WTC11 (cell line): ENCODE measurements around the gene CACNA1C. TPM values are rescaled to one million over a fixed set of nuclear protein-coding genes. Genes with fewer than 3 reads are reported as not detected.

Source experiments
- ATAC-seq: fragments of 200-7000 bp; cut with Tn5 transposase; 2 replicates; pipeline ENCODE4 v1.10.0; 2021; ENCODE audit warnings: mild to moderate bottlenecking, moderate library complexity
- CTCF ChIA-PET: fragments of 300-600 bp; sonication (Branson Sonifier 250); formaldehyde crosslinking; loops from one replicate; lab custom pipeline; 2021; ENCODE audit warnings: antibody characterized with exemption; lab: Charles Lee
- POLR2A ChIA-PET: fragments of 350-600 bp; sonication (Branson Sonifier 250); formaldehyde crosslinking; loops from one replicate; lab custom pipeline; 2021; ENCODE audit warnings: antibody characterized with exemption; lab: Charles Lee
- DNase-seq: peaks from one replicate; pipeline ENCODE4 v3.0.0; 2021; ENCODE audit warnings: low spot score
- H3K27ac Mint-ChIP-seq: 2 replicates; pipeline ENCODE4 v1.8.0; 2021; ENCODE audit warnings: mixed read lengths
- H3K27me3 Mint-ChIP-seq: 2 replicates; pipeline ENCODE4 v1.8.0; 2021; ENCODE audit warnings: low read depth, mild to moderate bottlenecking, moderate library complexity, mixed read lengths
- H3K36me3 Mint-ChIP-seq: 2 replicates; pipeline ENCODE4 v1.8.0; 2021; ENCODE audit warnings: mixed read lengths
- H3K4me1 Mint-ChIP-seq: 2 replicates; pipeline ENCODE4 v1.8.0; 2022; ENCODE audit warnings: mixed read lengths
- H3K4me3 Mint-ChIP-seq: 2 replicates; pipeline ENCODE4 v1.8.0; 2021; ENCODE audit warnings: mild to moderate bottlenecking, moderate library complexity, mixed read lengths
- H3K9me3 Mint-ChIP-seq: 2 replicates; pipeline ENCODE4 v1.8.0; 2021; ENCODE audit warnings: mixed read lengths
- GTF2I ChIP-seq: fragments of 250-450 bp; sonication (Bioruptor Pico); conservative IDR thresholded peaks from 2 replicates; pipeline ENCODE4 v1.4.0; 2021; ENCODE audit warnings: mild to moderate bottlenecking
- JAZF1 ChIP-seq: fragments of 250-450 bp; sonication (Bioruptor Pico); IDR thresholded peaks from 2 replicates; pipeline ENCODE4 v1.9.0; 2021; ENCODE audit warnings: moderate library complexity, mild to moderate bottlenecking, inconsistent platforms
- JUN ChIP-seq: sonication (generic); formaldehyde crosslinking; IDR thresholded peaks from 2 replicates; pipeline ENCODE4 v1.8.0; 2023; ENCODE audit warnings: mild to moderate bottlenecking, missing genetic modification reagents
- NR3C1 ChIP-seq: sonication (generic); formaldehyde crosslinking; conservative IDR thresholded peaks from 2 replicates; pipeline ENCODE4 v1.8.1; 2023; ENCODE audit warnings: low read depth, mild to moderate bottlenecking, missing genetic modification reagents
- RELA ChIP-seq: sonication (generic); formaldehyde crosslinking; IDR thresholded peaks from 2 replicates; pipeline ENCODE4 v1.8.1; 2022; ENCODE audit warnings: missing genetic modification reagents, mild to moderate bottlenecking, borderline replicate concordance
- SMAD4 ChIP-seq: sonication (generic); formaldehyde crosslinking; IDR thresholded peaks from 2 replicates; pipeline ENCODE4 v1.8.0; 2022; ENCODE audit warnings: mild to moderate bottlenecking, missing genetic modification reagents
- TCF7 ChIP-seq: sonication (generic); formaldehyde crosslinking; IDR thresholded peaks from 2 replicates; pipeline ENCODE4 v1.8.0; 2022; ENCODE audit warnings: mild to moderate bottlenecking, low read depth, missing genetic modification reagents, moderate library complexity
- ZNF138 ChIP-seq: sonication (generic); formaldehyde crosslinking; conservative IDR thresholded peaks from 2 replicates; pipeline ENCODE4 v1.8.1; 2022; ENCODE audit warnings: mild to moderate bottlenecking, moderate library complexity, missing genetic modification reagents
- ZNF416 ChIP-seq: fragments of 250-450 bp; sonication (Bioruptor Pico); IDR thresholded peaks from 2 replicates; pipeline ENCODE4 v1.9.0; 2021; ENCODE audit warnings: mild to moderate bottlenecking, inconsistent platforms
- total RNA-seq: library from RNA; stranded (reverse); gene quantifications from 3 replicates; pipeline ENCODE4 v1.2.3, GENCODE V29; 2021
- TF ChIP-seq, protein P1 (sequence below): sonication (generic); formaldehyde crosslinking; IDR thresholded peaks from 2 replicates; pipeline ENCODE4 v1.8.0; 2023; ENCODE audit warnings: mild to moderate bottlenecking, missing genetic modification reagents
- TF ChIP-seq, protein P2 (sequence below): sonication (generic); formaldehyde crosslinking; IDR thresholded peaks from 2 replicates; pipeline ENCODE4 v1.8.0; 2022; ENCODE audit warnings: mild to moderate bottlenecking, missing genetic modification reagents
- TF ChIP-seq, protein P3 (sequence below): sonication (generic); formaldehyde crosslinking; conservative IDR thresholded peaks from 2 replicates; pipeline ENCODE4 v1.8.1; 2022; ENCODE audit warnings: mild to moderate bottlenecking, missing genetic modification reagents
- TF ChIP-seq, protein P4 (sequence below): sonication (generic); formaldehyde crosslinking; IDR thresholded peaks from 2 replicates; pipeline ENCODE4 v1.8.1; 2023; ENCODE audit warnings: mild to moderate bottlenecking, missing genetic modification reagents
- TF ChIP-seq, protein P5 (sequence below): fragments of 250-450 bp; sonication (Bioruptor Pico); IDR thresholded peaks from 2 replicates; pipeline ENCODE4 v2.1.2; 2022; ENCODE audit warnings: mild to moderate bottlenecking, moderate library complexity
- TF ChIP-seq, protein P6 (sequence below): sonication (generic); formaldehyde crosslinking; IDR thresholded peaks from 2 replicates; pipeline ENCODE4 v1.8.1; 2023; ENCODE audit warnings: mild to moderate bottlenecking, missing genetic modification reagents, moderate library complexity
- TF ChIP-seq, protein P7 (sequence below): sonication (generic); formaldehyde crosslinking; IDR thresholded peaks from 2 replicates; pipeline ENCODE4 v1.8.1; 2022; ENCODE audit warnings: mild to moderate bottlenecking, missing genetic modification reagents, moderate library complexity, borderline replicate concordance
- TF ChIP-seq, protein P8 (sequence below): sonication (generic); formaldehyde crosslinking; IDR thresholded peaks from 2 replicates; pipeline ENCODE4 v1.8.1; 2023; ENCODE audit warnings: mild to moderate bottlenecking, missing genetic modification reagents

Gene CACNA1C
- total RNA-seq, 1 experiment from 2014 or later, result 1.7 TPM

DNA sequence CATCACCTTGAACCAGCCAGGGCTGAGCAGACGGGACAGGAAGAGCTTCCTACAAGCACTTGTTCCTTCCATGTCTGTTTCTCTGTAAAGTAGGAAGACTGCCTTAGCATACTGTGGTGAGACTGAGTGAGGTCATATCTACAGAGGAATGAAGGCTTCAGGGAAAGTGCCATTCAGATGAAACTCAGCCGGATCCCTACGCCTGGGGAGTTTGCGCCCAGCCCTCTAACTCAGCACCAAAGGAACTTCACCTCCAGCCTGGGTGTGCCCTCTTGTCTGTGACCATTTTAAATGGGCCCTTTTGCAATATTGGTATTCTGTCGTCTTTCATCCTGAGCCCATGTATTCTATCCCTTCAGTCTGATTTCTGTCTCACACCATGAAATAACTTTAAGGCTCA lies 566.3 kb downstream of the CACNA1C start (continued):
- TF ChIP-seq, protein P1, sequence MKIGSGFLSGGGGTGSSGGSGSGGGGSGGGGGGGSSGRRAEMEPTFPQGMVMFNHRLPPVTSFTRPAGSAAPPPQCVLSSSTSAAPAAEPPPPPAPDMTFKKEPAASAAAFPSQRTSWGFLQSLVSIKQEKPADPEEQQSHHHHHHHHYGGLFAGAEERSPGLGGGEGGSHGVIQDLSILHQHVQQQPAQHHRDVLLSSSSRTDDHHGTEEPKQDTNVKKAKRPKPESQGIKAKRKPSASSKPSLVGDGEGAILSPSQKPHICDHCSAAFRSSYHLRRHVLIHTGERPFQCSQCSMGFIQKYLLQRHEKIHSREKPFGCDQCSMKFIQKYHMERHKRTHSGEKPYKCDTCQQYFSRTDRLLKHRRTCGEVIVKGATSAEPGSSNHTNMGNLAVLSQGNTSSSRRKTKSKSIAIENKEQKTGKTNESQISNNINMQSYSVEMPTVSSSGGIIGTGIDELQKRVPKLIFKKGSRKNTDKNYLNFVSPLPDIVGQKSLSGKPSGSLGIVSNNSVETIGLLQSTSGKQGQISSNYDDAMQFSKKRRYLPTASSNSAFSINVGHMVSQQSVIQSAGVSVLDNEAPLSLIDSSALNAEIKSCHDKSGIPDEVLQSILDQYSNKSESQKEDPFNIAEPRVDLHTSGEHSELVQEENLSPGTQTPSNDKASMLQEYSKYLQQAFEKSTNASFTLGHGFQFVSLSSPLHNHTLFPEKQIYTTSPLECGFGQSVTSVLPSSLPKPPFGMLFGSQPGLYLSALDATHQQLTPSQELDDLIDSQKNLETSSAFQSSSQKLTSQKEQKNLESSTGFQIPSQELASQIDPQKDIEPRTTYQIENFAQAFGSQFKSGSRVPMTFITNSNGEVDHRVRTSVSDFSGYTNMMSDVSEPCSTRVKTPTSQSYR (CRISPR knock-in tag), result no peak
- no peak for TF ChIP-seq ZNF416
- no peak for TF ChIP-seq JAZF1 (CRISPR knock-in tag)

DNA sequence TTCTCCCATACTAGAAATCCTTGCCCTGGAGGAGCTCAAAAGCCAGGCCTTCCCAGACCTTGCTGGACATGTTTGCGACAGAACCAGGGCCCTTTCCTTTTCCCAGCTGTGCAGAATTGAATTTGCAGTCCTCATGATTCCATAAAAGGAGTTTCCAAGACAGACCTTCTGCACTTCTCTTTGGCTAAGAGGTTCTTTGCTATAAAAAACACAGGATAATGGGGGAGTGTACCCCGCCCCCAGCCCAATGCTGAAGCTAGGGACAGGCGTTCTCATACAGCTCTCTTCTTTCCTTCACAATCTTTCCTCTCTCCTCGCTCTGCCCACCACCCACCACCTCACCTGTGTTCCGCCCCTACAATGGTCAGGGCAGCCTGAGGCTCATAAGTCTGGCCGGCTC lies 569.7 kb downstream of the CACNA1C start:
- Mint-ChIP-seq H3K4me1 (peaks cover 24% of the 10 kb centered on the region), H3K36me3 (no peaks in the 10 kb centered on the region), H3K4me3 (no peak overlapping the region), H3K27ac (no peak overlapping the region), H3K9me3 (no peaks in the 10 kb centered on the region), H3K27me3 (no peaks in the 10 kb centered on the region; the same call in 1 of the 2 replicates)
- ATAC-seq, result no peak
- no peak for DNase-seq
- POLR2A ChIA-PET, result no interaction called here
- CTCF ChIA-PET, result interaction anchor here (3.7 kb wide), 1 partner anchor 19 kb away, joined by 27 read pairs; no protein-coding TSS in a partner anchor
- TF ChIP-seq, protein P1 (CRISPR knock-in tag), result no peak
- TF ChIP-seq SMAD4 (CRISPR knock-in tag) (no peak), JUN (CRISPR knock-in tag) (no peak), RELA (no peak), ZNF138 (CRISPR knock-in tag) (no peak), NR3C1 (CRISPR knock-in tag) (no peak), TCF7 (CRISPR knock-in tag) (no peak), GTF2I (no peak), ZNF416 (no peak)
- TF ChIP-seq, protein P2, sequence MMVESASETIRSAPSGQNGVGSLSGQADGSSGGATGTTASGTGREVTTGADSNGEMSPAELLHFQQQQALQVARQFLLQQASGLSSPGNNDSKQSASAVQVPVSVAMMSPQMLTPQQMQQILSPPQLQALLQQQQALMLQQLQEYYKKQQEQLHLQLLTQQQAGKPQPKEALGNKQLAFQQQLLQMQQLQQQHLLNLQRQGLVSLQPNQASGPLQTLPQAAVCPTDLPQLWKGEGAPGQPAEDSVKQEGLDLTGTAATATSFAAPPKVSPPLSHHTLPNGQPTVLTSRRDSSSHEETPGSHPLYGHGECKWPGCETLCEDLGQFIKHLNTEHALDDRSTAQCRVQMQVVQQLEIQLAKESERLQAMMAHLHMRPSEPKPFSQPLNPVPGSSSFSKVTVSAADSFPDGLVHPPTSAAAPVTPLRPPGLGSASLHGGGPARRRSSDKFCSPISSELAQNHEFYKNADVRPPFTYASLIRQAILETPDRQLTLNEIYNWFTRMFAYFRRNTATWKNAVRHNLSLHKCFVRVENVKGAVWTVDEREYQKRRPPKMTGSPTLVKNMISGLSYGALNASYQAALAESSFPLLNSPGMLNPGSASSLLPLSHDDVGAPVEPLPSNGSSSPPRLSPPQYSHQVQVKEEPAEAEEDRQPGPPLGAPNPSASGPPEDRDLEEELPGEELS, result no peak
- TF ChIP-seq, protein P3, sequence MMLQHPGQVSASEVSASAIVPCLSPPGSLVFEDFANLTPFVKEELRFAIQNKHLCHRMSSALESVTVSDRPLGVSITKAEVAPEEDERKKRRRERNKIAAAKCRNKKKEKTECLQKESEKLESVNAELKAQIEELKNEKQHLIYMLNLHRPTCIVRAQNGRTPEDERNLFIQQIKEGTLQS (CRISPR knock-in tag), result no peak
- TF ChIP-seq, protein P4, sequence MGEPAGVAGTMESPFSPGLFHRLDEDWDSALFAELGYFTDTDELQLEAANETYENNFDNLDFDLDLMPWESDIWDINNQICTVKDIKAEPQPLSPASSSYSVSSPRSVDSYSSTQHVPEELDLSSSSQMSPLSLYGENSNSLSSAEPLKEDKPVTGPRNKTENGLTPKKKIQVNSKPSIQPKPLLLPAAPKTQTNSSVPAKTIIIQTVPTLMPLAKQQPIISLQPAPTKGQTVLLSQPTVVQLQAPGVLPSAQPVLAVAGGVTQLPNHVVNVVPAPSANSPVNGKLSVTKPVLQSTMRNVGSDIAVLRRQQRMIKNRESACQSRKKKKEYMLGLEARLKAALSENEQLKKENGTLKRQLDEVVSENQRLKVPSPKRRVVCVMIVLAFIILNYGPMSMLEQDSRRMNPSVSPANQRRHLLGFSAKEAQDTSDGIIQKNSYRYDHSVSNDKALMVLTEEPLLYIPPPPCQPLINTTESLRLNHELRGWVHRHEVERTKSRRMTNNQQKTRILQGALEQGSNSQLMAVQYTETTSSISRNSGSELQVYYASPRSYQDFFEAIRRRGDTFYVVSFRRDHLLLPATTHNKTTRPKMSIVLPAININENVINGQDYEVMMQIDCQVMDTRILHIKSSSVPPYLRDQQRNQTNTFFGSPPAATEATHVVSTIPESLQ, result no peak
- TF ChIP-seq, protein P5, sequence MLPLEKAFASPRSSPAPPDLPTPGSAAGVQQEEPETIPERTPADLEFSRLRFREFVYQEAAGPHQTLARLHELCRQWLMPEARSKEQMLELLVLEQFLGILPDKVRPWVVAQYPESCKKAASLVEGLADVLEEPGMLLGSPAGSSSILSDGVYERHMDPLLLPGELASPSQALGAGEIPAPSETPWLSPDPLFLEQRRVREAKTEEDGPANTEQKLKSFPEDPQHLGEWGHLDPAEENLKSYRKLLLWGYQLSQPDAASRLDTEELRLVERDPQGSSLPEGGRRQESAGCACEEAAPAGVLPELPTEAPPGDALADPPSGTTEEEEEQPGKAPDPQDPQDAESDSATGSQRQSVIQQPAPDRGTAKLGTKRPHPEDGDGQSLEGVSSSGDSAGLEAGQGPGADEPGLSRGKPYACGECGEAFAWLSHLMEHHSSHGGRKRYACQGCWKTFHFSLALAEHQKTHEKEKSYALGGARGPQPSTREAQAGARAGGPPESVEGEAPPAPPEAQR, result no peak
- TF ChIP-seq, protein P6, sequence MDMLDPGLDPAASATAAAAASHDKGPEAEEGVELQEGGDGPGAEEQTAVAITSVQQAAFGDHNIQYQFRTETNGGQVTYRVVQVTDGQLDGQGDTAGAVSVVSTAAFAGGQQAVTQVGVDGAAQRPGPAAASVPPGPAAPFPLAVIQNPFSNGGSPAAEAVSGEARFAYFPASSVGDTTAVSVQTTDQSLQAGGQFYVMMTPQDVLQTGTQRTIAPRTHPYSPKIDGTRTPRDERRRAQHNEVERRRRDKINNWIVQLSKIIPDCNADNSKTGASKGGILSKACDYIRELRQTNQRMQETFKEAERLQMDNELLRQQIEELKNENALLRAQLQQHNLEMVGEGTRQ (CRISPR knock-in tag), result no peak
- TF ChIP-seq, protein P7, sequence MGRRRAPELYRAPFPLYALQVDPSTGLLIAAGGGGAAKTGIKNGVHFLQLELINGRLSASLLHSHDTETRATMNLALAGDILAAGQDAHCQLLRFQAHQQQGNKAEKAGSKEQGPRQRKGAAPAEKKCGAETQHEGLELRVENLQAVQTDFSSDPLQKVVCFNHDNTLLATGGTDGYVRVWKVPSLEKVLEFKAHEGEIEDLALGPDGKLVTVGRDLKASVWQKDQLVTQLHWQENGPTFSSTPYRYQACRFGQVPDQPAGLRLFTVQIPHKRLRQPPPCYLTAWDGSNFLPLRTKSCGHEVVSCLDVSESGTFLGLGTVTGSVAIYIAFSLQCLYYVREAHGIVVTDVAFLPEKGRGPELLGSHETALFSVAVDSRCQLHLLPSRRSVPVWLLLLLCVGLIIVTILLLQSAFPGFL (CRISPR knock-in tag), result no peak
- TF ChIP-seq, protein P8, sequence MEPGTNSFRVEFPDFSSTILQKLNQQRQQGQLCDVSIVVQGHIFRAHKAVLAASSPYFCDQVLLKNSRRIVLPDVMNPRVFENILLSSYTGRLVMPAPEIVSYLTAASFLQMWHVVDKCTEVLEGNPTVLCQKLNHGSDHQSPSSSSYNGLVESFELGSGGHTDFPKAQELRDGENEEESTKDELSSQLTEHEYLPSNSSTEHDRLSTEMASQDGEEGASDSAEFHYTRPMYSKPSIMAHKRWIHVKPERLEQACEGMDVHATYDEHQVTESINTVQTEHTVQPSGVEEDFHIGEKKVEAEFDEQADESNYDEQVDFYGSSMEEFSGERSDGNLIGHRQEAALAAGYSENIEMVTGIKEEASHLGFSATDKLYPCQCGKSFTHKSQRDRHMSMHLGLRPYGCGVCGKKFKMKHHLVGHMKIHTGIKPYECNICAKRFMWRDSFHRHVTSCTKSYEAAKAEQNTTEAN (CRISPR knock-in tag), result no peak
